ENCODE data around the gene PRSS27.

The PRSS27 gene

GRCh38 chr16:2720064-2720457, at the start of gene PRSS27:
Gene PRSS27 (minus strand): TSS chr16:2720224. CDS start chr16:2720160, 64 bp downstream.
- no peak for DNase-seq (ENCODE audit: extremely low spot score, insufficient read length, low read depth)

DNA sequence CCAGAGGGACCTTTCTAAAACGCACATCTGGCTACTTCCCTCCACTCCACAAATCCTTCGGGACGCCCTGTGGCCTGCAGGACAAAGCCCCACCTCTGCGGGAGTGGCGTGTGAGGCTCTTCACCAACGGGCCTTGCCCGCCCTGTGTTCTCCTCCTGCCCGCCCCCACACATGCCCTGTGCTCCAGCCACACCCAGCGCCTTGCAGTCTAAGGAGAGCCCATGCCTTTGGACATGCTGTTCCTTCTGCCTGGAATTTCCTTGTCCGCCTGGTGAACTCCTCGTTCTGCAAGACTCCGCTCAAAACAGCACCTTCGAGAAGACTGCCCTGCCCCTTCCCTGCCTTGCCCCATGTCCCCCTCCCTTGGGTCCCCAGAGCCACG, 49.6 kb upstream of the PRSS27 start:
- DNase-seq (ENCODE audit: extremely low spot score, insufficient read length, low read depth) (no peak), FAIRE-seq (no peak)

More at GRCh38 chr16:2720064-2720457, at the start of gene PRSS27:
- FAIRE-seq = no peak

- no peak for FAIRE-seq
These were observed 49.1 kb upstream of the PRSS27 start for GRCh38 chr16:2769100-2769529.

DNA sequence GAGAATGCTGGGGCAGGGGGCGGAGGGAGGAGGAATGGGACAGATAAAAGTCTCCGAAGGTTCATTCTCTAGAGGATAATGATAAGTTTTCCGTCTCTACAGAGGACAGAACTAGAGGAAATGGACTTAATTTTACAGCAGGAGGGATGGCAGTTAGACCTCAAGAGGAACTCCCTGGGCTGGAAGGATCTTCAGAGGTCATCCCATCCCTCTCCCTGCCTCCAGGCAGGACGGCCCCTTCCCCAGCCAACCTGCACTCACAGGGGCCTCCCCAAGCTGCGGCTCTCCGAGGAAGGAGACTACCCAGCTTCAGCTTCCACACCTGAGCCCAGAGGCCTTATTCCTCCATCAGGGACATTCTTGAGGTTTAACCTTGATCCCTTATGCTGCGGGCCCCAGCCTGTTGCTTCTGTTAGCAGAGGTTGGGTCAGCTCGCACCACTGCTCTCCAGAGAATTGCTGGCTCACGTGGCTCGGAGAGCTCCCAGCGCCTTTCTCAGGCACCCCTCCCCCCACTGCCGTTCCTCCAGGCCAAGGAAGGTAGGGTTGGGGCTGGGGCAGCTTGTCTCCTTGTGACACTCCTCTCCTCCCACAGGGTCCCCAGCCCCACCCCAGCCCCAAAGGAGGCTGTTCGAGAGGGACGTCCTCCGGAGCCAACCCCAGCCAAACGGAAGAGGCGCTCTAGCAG, 48.5 kb upstream of the PRSS27 start:
- DNase-seq (ENCODE audit: extremely low spot score, insufficient read length, low read depth) (no peak), FAIRE-seq (no peak)

More at GRCh38 chr16:2769100-2769529, 49.1 kb upstream of the PRSS27 start:
- DNase-seq (ENCODE audit: extremely low spot score, insufficient read length, low read depth) = no peak

DNA sequence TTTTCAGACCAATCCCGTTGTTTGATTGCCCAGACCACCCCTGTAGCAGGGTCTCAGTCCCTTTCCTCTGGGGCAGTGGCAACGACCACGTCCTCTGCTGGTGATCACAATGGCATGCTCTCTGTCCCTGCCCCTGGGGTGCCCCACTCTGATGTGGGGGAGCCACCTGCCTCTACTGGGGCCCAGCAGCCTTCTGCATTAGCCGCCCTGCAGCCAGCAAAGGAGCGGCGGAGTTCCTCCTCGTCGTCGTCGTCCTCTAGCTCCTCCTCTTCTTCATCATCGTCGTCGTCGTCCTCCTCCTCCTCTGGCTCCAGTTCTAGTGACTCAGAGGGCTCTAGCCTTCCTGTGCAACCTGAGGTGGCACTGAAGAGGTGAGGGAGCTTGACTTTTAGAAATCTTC, 47.9 kb upstream of the PRSS27 start:
- FAIRE-seq (no peak), DNase-seq (ENCODE audit: extremely low spot score, insufficient read length, low read depth) (no peak)

DNA sequence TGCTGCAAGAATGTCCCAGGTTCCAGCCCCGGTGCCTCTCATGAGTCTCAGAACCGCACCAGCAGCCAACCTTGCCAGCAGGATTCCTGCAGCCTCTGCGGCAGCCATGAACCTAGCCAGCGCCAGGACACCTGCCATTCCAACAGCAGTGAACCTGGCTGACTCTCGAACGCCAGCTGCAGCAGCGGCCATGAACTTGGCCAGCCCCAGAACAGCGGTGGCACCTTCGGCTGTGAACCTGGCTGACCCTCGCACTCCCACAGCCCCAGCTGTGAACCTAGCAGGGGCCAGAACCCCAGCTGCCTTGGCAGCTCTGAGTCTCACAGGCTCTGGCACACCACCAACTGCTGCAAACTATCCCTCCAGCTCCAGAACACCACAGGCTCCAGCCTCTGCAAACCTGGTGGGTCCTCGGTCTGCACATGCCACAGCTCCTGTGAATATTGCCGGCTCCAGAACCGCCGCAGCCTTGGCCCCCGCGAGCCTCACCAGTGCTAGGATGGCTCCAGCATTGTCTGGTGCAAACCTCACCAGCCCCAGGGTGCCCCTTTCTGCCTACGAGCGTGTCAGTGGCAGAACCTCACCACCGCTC, 47.2 kb upstream of the PRSS27 start:
- no peak for DNase-seq (ENCODE audit: extremely low spot score, insufficient read length, low read depth)
- no peak for FAIRE-seq

DNA sequence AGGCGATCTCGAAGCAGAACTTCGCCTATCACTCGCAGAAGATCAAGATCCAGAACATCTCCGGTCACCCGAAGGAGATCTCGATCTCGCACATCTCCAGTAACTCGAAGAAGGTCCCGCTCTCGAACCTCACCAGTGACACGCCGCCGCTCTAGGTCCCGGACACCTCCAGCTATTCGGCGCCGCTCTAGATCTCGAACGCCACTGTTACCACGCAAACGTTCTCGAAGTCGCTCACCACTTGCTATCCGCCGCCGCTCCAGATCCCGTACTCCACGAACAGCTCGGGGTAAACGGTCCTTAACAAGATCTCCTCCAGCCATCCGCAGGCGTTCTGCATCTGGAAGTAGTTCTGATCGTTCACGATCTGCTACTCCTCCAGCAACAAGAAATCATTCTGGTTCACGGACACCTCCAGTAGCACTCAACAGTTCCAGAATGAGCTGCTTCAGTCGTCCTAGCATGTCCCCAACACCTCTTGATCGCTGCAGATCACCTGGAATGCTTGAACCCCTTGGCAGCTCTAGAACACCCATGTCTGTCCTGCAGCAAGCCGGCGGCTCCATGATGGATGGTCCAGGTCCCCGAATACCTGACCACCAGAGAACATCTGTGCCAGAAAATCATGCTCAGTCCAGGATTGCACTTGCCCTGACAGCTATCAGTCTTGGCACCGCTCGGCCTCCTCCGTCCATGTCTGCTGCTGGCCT, 46.6 kb upstream of the PRSS27 start:
- DNase-seq (ENCODE audit: extremely low spot score, insufficient read length, low read depth) (no peak), FAIRE-seq (no peak)

- no peak for FAIRE-seq
- no peak for DNase-seq (ENCODE audit: extremely low spot score, insufficient read length, low read depth)
These were observed 45.7 kb upstream of the PRSS27 start for GRCh38 chr16:2765462-2766404.

GRCh38 chr16:2764718-2765117, 44.7 kb upstream of the PRSS27 start:
- FAIRE-seq (no peak), DNase-seq (ENCODE audit: extremely low spot score, insufficient read length, low read depth) (no peak)

- FAIRE-seq (no peak), DNase-seq (ENCODE audit: extremely low spot score, insufficient read length, low read depth) (no peak)
These were observed 43.1 kb upstream of the PRSS27 start for GRCh38 chr16:2763173-2763572.

DNA sequence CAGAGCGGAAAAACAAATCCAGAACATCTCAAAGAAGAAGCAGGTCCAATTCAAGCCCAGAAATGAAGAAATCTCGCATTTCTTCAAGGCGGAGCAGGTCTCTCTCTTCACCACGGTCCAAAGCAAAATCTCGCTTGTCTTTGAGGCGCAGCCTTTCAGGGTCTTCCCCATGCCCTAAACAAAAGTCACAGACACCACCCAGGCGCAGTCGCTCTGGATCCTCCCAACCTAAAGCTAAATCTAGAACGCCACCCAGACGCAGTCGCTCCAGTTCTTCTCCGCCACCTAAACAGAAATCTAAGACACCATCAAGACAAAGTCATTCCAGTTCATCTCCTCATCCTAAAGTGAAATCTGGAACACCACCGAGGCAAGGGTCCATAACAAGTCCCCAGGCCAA, 42.7 kb upstream of the PRSS27 start:
- FAIRE-seq (no peak), DNase-seq (ENCODE audit: extremely low spot score, insufficient read length, low read depth) (no peak)

GRCh38 chr16:2761886-2762583, 42.0 kb upstream of the PRSS27 start:
- DNase-seq (ENCODE audit: extremely low spot score, insufficient read length, low read depth) = no peak
- FAIRE-seq = no peak

GRCh38 chr16:2761472-2761871, 41.4 kb upstream of the PRSS27 start:
- FAIRE-seq = no peak
- DNase-seq (ENCODE audit: extremely low spot score, insufficient read length, low read depth) = no peak

GRCh38 chr16:2757344-2757743, 37.3 kb upstream of the PRSS27 start:
- no peak for FAIRE-seq
- no peak for DNase-seq (ENCODE audit: extremely low spot score, insufficient read length, low read depth)

- no peak for FAIRE-seq
These were observed 36.4 kb upstream of the PRSS27 start for GRCh38 chr16:2756288-2757015.

DNA sequence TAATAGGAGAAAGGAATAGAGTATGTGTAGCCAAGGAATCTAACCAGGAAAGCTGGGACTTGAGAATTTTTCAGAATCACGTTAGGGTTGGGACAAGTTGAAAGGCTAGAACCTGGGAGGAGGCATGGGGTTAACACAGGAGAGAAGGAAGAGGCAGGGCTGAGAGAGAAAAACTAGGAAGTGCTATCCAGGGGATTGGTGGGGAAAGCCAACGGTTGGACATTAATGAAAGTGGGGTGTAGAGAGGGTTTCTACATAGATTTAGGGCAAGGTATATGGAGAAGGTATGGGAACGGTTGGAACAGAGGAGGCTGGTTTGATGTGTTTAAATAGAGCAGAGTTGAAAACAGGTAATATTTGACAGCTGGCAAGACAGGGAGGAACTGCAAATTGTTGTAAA, 35.1 kb upstream of the PRSS27 start:
- no peak for FAIRE-seq
- no peak for DNase-seq (ENCODE audit: extremely low spot score, insufficient read length, low read depth)

More at GRCh38 chr16:2756288-2757015, 36.4 kb upstream of the PRSS27 start:
- no peak for DNase-seq (ENCODE audit: extremely low spot score, insufficient read length, low read depth)

DNA sequence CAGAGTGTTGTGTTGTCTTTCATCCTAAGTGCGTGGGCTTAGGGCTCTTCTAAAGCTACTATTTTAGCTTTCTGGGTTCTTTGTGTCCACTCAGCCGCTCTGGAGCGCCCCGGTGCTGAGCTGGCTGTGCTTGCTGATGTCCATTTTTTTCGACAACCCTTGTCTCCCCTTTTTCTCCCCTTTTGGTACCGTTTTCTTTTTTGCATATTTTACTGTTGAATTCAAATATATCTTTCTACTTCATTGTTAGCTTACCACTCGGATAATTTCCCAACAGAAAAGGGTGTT, 33.7 kb upstream of the PRSS27 start:
- FAIRE-seq (no peak), DNase-seq (ENCODE audit: extremely low spot score, insufficient read length, low read depth) (no peak)

GRCh38 chr16:2752850-2753732, 33.1 kb upstream of the PRSS27 start:
- peak; percentile 70 for DNase-seq (ENCODE audit: extremely low spot score, insufficient read length, low read depth)
- no peak for FAIRE-seq

Measured in GM18507 (cell line).